ENCODE results near the gene CYB5A. TPM values are rescaled to one million over a fixed set of nuclear protein-coding genes. Genes with fewer than 3 reads are reported as not detected.

Gene CYB5A
- total RNA-seq, 1 donor from 2014 or later: 84.1 TPM

DNA sequence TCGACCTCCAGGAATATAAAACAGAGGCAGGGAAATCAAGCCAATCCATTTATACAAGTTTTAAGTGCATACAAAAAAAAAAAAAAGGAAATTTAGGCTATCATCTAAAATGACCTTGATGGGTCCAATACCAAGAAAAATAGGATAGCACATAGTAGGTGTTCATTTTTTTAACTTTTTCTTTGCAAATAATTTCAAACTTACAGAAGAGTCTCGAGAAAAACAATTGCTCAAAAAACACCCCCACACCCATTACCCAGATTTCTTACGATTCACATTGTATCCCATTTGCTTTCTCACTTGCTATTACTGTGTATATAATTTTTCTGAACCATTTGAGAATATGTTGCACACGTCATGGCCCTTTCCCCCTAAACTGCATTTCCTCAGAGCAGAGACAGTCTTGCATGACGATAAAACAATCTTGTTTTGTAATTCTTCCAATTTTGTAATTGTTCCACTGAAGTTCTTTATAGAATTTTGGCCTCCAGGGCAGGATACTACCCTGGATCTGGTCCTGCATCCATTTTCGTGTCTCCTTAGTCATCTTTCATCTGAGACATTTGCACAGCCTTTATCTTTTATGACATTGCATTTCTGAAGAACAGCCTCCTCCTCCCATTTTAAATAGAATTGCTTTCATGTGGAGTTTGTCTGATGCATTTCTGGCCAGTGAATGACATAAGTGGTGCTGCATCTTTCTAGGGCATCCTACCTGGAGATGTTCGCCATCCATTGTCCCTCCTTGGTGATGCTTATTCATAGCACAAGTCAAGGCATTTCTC lies 68.9 kb downstream of the CYB5A start:
- Histone ChIP-seq H3K27me3 (ENCODE audit: control insufficient read depth, insufficient read depth, low read length) (peaks cover 2% of the 10 kb centered on the region), H3K4me3 (ENCODE audit: low read depth, low read length) (no peak overlapping the region), H3K36me3 (ENCODE audit: control insufficient read depth, insufficient read depth, low read length) (no peaks in the 10 kb centered on the region)
- TF ChIP-seq, protein P1, sequence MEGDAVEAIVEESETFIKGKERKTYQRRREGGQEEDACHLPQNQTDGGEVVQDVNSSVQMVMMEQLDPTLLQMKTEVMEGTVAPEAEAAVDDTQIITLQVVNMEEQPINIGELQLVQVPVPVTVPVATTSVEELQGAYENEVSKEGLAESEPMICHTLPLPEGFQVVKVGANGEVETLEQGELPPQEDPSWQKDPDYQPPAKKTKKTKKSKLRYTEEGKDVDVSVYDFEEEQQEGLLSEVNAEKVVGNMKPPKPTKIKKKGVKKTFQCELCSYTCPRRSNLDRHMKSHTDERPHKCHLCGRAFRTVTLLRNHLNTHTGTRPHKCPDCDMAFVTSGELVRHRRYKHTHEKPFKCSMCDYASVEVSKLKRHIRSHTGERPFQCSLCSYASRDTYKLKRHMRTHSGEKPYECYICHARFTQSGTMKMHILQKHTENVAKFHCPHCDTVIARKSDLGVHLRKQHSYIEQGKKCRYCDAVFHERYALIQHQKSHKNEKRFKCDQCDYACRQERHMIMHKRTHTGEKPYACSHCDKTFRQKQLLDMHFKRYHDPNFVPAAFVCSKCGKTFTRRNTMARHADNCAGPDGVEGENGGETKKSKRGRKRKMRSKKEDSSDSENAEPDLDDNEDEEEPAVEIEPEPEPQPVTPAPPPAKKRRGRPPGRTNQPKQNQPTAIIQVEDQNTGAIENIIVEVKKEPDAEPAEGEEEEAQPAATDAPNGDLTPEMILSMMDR (IDR thresholded peaks at IDR 0.05; ENCODE audit: insufficient read depth, low read length, poor library complexity, severe bottlenecking): no peak
- no peak for DNase-seq (ENCODE audit: low read depth)

DNA sequence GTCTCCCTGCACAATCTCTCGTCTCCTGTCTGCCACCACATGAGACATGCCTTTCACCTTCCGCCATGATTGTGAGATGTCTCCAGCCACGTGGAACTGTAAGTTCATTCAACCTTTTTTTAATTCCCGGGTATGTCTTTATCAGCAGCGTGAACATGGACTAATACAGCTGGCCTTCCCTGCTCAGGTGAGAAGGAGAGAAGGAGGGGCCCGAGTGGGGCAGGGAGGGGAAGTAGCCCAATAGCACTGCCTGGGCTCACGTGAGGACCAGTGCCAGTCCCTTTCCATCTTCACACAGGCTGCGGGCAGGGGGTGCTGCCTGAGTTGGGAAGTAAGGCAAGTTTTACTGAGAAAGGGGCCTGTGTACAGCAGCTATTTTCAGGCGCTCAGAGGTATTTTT lies 70.7 kb downstream of the CYB5A start:
- TF ChIP-seq, protein P1 (IDR thresholded peaks at IDR 0.05; ENCODE audit: insufficient read depth, low read length, poor library complexity, severe bottlenecking): no peak
- no peak for DNase-seq (ENCODE audit: low read depth)
- no peak overlapping the region for H3K4me3 ChIP-seq (ENCODE audit: low read depth, low read length)
- peaks cover 2% of the 10 kb centered on the region for H3K27me3 ChIP-seq (ENCODE audit: control insufficient read depth, insufficient read depth, low read length)
- H3K36me3 ChIP-seq (ENCODE audit: control insufficient read depth, insufficient read depth, low read length): no peaks in the 10 kb centered on the region

DNA sequence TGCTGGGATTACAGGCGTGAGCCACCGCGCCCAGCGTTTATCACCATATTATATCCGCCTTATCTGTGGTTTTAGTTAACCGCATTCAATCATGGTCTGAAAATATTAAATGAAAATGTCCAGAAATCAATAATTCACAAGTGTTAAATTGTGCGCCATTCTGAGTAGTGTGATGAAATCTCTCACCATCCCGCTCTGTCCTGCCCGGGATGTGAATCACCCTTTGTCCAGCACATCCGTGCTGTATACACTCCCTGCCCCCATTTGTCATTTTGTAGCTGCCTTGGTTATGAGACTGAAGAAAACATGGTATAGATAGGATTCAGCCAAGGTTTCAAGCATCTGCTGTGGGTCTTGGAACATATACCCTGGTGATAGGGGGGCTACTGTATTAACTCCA lies 72.7 kb downstream of the CYB5A start:
- no peak for DNase-seq (ENCODE audit: low read depth)
- TF ChIP-seq, protein P1 (IDR thresholded peaks at IDR 0.05; ENCODE audit: insufficient read depth, low read length, poor library complexity, severe bottlenecking): no peak
- Histone ChIP-seq H3K4me3 (ENCODE audit: low read depth, low read length) (no peak overlapping the region), H3K36me3 (ENCODE audit: control insufficient read depth, insufficient read depth, low read length) (no peaks in the 10 kb centered on the region), H3K27me3 (ENCODE audit: control insufficient read depth, insufficient read depth, low read length) (no peaks in the 10 kb centered on the region)

DNA sequence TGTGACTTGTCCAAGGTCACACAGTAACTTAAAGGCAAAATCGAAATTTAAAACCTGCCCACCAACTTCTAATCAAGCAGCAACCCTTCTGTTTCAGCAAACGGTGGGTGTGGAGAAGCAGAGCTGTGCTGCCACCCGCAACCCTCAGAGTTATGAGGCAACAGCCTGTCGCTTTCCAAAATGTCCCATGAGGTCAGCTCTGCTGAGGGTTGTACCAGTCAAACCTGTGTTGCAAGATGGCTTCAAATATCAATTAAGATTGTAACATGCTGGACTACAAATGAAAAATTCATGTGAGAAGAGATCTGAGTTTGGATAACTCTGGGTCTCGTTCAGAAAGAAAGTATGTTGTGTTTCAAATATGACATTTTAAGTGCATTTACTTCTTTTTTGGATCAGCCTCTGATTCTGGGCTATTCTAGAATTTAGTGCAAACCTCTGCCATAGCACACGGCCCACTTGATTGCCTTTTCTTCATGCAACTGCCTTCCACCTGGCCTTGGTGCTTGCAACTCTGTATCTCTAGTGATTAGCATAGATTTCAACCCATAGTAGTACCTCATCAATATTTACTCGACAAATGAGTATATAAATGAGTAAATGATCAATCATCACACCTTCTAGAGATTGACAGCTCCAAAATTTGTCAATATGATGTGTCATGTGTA lies 74.2 kb downstream of the CYB5A start:
- DNase-seq (ENCODE audit: low read depth): no peak
- H3K4me3 ChIP-seq (ENCODE audit: low read depth, low read length): no peak overlapping the region
- H3K27me3 ChIP-seq (ENCODE audit: control insufficient read depth, insufficient read depth, low read length): no peaks in the 10 kb centered on the region
- no peaks in the 10 kb centered on the region for H3K36me3 ChIP-seq (ENCODE audit: control insufficient read depth, insufficient read depth, low read length)
- TF ChIP-seq, protein P1 (IDR thresholded peaks at IDR 0.05; ENCODE audit: insufficient read depth, low read length, poor library complexity, severe bottlenecking): no peak

DNA sequence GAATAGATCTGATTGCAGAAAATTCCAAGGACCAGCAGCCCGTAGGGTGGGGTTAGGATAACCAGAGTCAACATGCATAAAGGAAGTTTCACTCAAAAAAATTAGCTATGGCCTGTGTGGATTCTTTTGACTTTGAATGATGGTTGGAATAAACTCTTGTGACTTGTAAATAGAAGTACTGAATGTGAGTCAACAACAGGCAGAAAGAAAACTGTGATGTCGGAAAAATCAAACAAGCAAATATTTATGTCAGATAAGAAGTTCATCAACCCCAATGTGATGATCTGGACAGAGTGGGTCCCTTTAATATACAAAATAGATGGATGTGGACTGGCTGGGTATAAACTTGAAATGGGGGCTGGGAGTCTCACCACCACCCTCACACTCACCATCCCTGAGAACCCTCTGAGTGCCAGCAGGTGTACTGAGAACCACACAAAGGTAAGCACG lies 75.1 kb downstream of the CYB5A start:
- Histone ChIP-seq H3K4me3 (ENCODE audit: low read depth, low read length) (no peak overlapping the region), H3K27me3 (ENCODE audit: control insufficient read depth, insufficient read depth, low read length) (no peaks in the 10 kb centered on the region), H3K36me3 (ENCODE audit: control insufficient read depth, insufficient read depth, low read length) (no peaks in the 10 kb centered on the region)
- TF ChIP-seq, protein P1 (IDR thresholded peaks at IDR 0.05; ENCODE audit: insufficient read depth, low read length, poor library complexity, severe bottlenecking): no peak
- no peak for DNase-seq (ENCODE audit: low read depth)

Data from kidney epithelial cell (primary cell).